ENCODE measurements around the gene SLC2A2.

Gene SLC2A2

DNA sequence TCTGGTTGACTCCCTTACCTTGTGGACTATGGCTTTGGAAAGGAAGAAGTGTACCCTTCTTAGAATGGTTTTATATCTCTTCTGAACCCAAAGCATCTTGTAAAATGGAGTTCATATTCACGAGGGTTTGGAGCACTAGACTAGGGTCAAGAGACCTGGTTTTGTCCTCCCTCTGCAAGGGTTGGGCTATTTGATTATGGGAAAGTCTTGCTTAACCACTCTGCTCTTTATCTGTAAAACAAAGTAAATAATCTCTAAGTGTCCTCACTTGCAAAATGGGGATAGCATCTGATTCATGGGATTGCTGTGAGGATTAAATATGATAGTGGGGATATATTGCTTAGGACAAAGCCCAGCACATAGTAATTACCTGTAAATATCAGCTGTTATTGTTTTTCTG lies 17.9 kb upstream of the SLC2A2 start:
- no peak for DNase-seq (ENCODE audit: extremely low spot score)
- POLR2A ChIA-PET = no interaction called here
- CTCF ChIA-PET = interaction anchor here (1.0 to 3.4 kb wide), 4 partner anchors 9 to 728 kb away, joined by 3 to 10 read pairs (median 6); partner anchors contain the start of gene SLC2A2
- TF ChIP-seq, protein P1, sequence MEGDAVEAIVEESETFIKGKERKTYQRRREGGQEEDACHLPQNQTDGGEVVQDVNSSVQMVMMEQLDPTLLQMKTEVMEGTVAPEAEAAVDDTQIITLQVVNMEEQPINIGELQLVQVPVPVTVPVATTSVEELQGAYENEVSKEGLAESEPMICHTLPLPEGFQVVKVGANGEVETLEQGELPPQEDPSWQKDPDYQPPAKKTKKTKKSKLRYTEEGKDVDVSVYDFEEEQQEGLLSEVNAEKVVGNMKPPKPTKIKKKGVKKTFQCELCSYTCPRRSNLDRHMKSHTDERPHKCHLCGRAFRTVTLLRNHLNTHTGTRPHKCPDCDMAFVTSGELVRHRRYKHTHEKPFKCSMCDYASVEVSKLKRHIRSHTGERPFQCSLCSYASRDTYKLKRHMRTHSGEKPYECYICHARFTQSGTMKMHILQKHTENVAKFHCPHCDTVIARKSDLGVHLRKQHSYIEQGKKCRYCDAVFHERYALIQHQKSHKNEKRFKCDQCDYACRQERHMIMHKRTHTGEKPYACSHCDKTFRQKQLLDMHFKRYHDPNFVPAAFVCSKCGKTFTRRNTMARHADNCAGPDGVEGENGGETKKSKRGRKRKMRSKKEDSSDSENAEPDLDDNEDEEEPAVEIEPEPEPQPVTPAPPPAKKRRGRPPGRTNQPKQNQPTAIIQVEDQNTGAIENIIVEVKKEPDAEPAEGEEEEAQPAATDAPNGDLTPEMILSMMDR (IDR thresholded peaks at IDR 0.05; ENCODE audit: control extremely low read depth, extremely low read depth, low read depth, missing control alignments) = no peak

GRCh38 chr3:171039674-171040073 lies 13.2 kb upstream of the SLC2A2 start:
- POLR2A ChIA-PET = no interaction called here
- TF ChIP-seq, protein P1 (IDR thresholded peaks at IDR 0.05; ENCODE audit: control extremely low read depth, extremely low read depth, low read depth, missing control alignments) = no peak
- DNase-seq (ENCODE audit: extremely low spot score) = no peak
- CTCF ChIA-PET = no interaction called here

DNA sequence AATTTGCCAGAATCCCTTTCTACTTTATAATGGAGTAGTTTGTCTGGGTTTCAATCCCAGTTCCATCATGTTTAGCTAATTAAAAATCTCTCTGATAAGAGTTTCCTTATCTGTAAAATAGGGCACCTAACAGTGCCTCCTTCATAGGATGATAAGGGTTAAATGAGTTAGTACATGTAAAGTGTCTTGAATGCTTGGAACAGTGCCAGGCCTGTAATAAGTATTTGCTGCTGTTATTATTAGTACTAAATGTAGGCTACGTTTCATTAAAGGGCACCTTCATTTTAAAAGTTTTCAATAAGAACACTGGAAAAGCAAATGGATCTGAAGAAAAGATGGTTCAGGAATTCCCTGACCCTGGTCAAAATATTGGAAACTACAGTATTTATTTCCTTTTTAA lies 11.8 kb upstream of the SLC2A2 start:
- POLR2A ChIA-PET = no interaction called here
- TF ChIP-seq, protein P1 (IDR thresholded peaks at IDR 0.05; ENCODE audit: control extremely low read depth, extremely low read depth, low read depth, missing control alignments) = no peak
- CTCF ChIA-PET = no interaction called here
- DNase-seq (ENCODE audit: extremely low spot score) = no peak

GRCh38 chr3:171028779-171029232 lies 2.3 kb upstream of the SLC2A2 start:
- TF ChIP-seq, protein P1 (IDR thresholded peaks at IDR 0.05; ENCODE audit: control extremely low read depth, extremely low read depth, low read depth, missing control alignments) = no peak
- no peak for DNase-seq (ENCODE audit: extremely low spot score)
- CTCF ChIA-PET = no interaction called here
- POLR2A ChIA-PET = no interaction called here

DNA sequence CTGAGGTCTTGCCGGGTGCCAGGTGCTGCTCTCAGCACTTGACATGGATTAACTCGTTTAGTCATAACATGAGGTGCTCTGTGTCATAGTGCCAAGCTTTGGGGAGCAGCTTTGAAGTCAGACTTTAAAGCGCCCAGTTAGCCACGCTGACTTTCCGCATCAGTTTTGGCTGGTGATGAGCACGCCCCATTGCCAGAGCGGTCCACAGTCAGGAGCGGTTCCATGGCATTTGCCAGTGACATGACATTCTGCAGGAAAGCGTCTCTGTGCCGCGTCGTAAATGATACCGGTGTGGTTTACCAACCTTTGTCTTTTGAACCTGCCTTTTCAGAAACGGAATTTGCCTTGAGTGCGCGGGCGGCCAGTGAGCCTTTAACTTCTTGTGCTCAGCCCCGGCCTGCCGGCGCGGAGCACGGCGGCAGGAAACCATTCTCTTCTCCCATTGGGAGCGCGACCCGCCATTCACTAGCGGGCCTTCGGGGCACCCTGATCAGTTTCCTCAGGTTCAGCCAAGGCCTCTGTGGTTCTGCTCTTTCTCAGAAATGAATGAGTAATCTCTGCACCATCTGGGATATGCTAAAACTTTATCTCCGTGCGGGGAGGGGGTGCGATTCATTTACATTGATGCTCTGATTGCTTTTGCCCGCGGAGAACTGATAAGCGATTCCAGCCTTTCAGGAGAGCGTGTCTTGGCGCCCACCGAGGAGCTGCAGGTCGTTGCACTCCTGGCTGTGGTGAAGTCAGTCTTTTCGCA lies 1.7 kb upstream of the SLC2A2 start:
- no peak for DNase-seq (ENCODE audit: extremely low spot score)
- TF ChIP-seq, protein P1 (IDR thresholded peaks at IDR 0.05; ENCODE audit: control extremely low read depth, extremely low read depth, low read depth, missing control alignments) = no peak
- CTCF ChIA-PET = interaction anchor here (1.0 to 1.3 kb wide), 2 partner anchors 16 to 538 kb away, joined by 3 read pairs; no protein-coding TSS in a partner anchor
- POLR2A ChIA-PET = no interaction called here

- DNase-seq (ENCODE audit: extremely low spot score) = no peak
- POLR2A ChIA-PET = no interaction called here
- CTCF ChIA-PET = no interaction called here
- TF ChIP-seq, protein P1 (IDR thresholded peaks at IDR 0.05; ENCODE audit: control extremely low read depth, extremely low read depth, low read depth, missing control alignments) = no peak
Observed at GRCh38 chr3:171023566-171023965, 3.0 kb downstream of the SLC2A2 start.

Data from GM10248 (cell line).